NCI-H69 (cell line): ENCODE measurements around the gene MTHFSD.

ENCODE experiments used
- DNase-seq: peaks from one replicate; lab custom pipeline; 2025; lab: John Stamatoyannopoulos, UW

Gene MTHFSD

GRCh38 chr16:86530251-86531190 lies 24.5 kb downstream of the MTHFSD start:
- DNase-seq, result no peak

DNA sequence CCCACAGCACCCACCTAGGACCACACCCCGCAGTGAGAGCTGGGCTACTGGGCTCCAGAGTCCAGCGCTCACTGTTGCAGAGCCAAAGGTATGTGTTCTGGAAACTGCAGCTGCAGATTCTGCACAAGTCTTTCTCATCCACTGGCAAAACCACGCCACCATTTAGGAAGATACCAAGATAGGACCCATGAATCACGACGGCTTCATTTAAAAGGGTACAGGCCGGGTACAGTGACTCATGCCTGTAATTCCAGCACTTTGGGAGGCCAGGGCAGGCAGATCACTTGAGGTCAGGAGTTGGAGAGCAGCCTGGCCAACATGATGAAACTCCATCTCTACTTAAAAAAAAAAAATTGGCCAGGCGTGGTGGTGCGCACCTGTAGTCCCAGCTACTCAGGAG lies 25.9 kb downstream of the MTHFSD start:
- no peak for DNase-seq

DNA sequence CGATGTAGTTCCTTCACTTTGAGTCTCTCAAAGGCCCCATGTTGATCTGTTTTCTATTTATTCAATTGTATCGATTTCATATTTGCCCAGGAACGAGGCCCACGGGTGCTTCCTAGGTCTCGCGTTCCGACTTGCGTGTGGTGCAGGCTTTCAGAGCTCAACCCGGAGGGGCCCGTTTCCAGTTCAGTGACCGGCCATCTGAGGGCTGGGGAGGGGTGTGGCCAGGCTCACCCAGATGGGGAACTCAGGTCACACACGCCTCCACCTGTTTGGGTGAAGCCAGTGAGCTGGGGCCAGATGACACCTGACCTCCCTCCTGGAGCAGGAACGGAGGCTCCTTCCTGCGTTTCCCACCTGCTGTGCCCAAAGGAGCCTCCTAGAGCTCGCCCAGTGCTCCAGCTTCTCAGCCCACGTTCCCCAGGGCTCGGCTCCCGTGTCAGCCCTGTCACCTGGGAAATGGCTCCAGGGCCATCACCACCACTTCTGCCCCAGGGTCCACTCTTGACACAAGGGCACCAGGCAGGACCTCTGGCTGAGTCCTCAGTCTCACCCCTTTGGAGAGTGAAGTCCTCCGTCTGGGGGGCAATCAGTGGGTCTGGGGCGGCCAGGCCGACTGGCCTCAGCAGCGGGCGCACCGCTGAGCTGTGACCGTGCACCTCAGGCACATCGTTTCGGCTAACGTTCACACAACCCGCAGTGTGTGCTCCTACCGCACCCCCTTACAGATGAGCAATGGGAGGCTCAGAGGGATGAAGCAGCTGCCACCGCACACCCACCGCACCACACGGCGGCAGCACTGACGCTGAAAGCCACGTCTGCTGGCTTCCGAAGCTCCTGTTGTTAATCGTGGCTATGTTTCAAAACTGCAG lies 26.7 kb downstream of the MTHFSD start:
- no peak for DNase-seq

DNA sequence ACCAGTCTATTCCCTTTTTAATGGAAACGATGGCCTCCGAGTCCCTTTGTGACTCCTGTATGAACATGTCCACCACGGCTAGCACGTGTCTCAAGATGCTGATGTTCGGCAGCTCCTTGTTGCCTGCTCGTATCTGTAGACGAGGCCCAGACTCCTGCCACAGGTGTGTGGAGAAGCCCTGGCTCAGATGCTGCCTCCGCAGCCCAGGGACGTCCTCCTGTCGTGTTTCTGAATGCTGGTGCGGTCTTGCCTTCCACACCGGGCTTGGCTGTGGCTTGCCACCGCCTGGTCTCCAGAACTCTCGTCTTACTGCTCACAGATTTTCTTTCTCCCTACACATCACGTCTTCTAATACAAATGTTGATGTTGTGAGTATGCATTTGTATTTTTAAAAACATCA lies 27.7 kb downstream of the MTHFSD start:
- DNase-seq, result no peak

DNA sequence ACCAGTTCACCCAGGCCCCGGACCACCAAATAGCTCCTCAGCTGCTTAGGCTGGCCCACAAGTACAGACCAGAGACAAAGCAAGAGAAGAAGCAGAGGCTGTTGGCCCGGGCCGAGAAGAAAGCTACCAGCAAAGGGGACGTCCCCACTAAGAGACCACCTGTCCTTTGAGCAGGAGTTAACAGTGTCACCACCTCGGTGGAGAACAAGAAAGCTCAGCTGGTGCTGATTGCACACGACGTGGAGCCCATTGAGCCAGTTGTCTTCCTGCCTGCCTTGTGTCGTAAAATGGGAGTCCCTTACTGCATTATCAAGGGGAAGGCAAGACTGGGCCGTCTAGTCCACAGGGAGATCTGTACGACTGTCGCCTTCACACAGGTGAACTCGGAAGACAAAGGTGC lies 29.3 kb downstream of the MTHFSD start:
- no peak for DNase-seq

DNA sequence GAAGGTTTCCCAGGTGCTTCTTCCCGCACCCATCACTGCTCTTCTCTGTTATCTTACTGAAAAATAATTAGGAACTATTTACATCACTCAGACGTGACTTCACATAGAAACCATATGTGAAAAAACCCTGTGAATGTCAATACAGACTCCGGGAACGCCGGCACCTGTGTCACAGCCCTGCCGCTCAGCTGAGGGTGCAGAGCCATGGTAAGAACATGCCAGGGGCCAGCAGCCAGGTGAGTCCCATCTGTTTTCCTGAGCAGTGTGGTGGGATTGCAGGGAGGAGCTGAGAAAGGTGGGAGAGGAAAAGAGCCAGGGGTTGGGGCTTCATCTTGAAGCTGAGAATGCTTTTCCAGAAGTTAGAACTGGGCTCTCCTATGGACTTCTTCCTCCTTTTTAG lies 31.0 kb downstream of the MTHFSD start:
- no peak for DNase-seq

DNA sequence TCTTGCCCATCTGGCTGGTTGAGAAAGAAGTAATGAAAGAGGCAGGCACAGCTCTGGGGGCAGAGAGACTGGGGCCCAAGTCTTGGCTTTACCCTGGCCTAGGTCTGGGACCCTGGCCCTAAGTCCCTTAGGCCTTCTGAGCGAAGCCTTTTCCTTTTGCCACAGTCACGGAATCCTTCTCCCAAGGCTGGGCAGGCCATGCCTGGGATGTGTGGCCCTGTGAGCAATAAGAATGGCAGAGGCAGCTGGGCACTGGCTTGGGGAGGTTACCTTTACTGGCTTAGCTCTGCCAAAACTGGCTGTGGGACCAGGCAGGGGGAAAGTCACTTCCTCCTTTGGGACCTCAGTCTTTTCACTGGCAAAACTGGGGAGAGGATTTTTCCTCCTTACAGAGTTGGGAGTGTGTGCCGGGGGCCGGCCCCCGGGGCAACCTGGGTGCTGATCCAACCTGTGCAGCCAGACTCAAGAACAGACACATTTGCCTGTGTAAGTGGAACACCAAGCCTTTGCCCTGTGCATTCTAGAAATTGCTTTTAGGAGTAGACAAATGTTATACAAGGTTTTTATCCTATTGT lies 31.8 kb downstream of the MTHFSD start:
- DNase-seq, result no peak

- no peak for DNase-seq
Observed at GRCh38 chr16:86522634-86523033, 32.4 kb downstream of the MTHFSD start.

DNA sequence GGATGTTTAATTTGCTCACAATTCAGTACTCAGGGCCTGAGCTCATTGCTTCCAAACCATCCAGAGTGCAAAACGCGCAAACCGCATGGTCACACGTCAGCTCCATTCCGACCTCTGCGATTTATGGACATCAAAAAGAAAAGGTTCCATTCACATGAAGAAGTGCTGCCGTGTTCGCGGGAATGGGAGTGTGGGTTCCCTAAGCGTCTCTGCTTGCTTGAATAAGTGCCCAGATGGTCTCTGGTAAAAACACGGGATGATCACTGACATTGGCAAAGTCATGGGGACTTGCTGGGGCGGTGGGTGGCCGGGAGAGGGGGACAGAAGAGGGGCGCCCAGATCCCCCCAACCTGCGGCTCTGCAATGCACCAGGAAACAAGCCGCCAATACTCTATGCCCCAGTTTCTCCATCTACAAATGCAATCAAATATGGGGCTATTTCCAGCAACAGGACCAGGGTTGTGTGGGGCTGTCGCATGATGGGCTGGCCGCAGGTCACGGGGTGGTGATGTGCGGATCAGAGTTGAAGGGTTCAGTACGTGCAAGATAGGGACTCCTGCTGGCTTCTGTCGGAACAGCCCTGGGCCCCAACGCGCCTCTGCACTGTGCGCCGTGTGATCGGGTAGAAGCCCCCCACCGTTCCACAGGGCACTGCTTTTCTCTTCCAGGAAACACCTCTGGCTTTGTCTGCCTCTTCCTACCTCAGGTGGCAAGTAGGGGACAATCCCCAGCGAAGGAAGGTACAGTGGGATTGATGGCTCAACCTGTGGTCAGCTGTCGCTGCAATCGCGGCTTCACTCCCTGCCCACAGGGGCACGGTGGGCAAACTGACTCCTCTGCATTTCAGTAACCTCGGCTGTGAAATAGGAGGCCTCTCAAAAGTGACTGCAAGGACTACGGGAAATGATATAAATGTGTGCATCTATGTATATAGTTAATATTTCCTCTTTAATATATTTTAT lies 33.5 kb downstream of the MTHFSD start:
- no peak for DNase-seq

DNA sequence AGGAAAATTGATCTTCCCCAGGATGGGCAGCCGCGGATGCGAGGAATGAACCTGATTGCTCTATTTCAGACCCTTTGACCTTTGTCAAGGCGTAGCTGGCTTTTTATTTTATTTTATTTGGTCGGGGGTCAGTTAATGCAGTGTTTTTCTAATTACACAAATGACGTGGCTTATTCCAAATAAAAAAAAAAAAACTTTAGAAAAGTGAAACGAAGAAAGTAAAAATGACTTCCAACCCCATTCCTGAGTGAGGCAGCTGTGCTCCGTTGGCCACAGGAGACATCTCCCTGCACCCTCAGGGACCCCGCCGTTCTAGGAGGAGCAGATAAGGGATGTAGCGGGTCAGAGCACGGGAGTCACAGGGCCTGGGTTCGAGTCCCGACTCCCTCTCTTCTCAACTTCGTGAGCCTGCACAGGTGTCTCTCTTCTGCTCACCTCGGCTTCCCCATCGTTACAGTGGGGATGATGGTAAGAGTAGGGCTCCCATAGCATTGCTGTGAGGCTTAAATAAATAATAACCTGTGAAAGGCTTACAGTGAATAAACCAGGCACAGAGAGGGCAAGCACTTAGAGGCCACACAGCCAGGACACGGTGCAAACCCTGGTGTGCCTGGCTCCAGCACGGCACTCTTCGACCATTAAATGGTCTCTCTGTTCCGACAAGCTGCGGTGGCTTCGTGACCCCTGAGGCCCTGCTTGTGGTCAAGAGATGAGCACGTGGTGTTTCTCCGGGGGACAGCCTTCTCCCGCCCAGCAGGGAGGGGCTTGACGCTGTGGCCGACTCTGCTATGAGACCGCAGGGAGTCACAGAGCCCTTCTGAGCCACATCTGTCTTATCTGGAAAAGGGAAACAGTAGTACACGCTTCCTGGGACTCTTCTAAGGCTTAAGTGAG lies 34.5 kb downstream of the MTHFSD start:
- DNase-seq, result no peak

- DNase-seq, result peak; percentile 49
Observed at GRCh38 chr16:86519649-86520316, 35.3 kb downstream of the MTHFSD start.

GRCh38 chr16:86519007-86519648 lies 35.9 kb downstream of the MTHFSD start:
- no peak for DNase-seq

DNA sequence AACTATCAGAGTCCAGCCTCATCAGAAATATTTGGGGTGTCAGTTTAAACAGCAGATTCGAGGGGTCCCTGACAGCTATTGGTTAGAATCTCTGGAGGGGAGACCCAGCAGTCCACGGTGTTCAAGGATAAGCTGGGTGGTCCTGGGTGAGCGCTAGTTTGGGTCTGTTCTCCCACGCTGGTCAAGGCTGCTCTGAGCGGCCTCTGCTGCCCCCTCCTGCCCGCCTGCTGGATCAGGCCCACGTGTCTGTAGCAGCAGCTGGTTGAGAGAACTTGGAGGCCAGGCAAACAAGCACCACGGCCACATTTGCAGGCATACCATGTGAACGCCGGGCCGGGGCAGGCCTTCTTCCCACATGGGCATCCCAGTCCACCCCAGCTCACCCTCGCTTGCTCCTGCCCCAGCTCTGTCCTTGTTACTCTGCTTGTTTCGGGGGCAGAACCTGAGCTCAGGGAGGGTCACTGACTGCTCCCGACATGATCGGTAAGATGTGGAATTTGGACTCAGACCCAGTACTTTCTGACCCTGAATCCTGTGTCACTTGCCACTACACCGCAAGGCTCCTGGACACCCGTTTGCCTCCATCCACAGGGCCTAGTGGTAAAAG lies 37.3 kb downstream of the MTHFSD start:
- DNase-seq, result peak; percentile 19

DNA sequence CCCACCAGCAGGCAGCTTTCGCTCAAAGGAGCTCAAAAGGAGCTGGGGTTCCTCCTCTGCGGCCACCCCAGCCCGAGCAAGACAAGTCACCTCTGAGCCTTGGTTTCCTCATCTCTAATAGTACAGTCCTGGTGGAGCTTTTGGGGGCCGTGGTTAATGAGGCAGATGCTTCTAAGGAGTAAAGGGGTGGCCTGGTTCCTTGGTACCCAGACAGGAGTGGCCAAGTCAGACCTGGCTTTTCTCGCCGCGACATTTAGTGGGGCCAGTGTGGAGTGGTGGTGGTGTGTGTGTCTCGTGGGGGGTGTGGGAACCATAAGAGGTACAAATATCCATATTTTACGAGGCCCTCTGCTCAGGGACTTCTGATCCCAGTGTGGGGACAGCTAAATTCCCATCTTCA lies 38.0 kb downstream of the MTHFSD start:
- no peak for DNase-seq

DNA sequence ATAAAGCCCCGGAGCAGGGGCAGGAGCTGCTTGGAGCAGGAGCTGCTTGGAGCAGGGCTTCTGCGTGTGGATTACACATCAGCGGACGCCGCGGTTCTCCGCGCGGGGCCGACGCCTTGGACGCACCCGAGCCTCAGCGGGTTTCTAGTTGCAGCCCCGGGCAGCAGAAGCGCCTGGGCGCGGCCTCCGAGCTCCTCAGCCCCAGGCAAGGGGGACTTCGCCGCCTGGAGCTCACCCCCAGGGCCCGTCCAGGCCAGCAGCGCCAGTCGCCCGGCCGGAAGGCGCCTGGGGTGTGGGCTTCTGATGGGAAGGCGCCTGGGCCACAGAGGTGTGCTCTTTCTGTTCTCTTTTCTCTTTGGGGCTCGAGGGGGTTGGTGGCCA lies 38.4 kb downstream of the MTHFSD start:
- DNase-seq, result no peak

DNA sequence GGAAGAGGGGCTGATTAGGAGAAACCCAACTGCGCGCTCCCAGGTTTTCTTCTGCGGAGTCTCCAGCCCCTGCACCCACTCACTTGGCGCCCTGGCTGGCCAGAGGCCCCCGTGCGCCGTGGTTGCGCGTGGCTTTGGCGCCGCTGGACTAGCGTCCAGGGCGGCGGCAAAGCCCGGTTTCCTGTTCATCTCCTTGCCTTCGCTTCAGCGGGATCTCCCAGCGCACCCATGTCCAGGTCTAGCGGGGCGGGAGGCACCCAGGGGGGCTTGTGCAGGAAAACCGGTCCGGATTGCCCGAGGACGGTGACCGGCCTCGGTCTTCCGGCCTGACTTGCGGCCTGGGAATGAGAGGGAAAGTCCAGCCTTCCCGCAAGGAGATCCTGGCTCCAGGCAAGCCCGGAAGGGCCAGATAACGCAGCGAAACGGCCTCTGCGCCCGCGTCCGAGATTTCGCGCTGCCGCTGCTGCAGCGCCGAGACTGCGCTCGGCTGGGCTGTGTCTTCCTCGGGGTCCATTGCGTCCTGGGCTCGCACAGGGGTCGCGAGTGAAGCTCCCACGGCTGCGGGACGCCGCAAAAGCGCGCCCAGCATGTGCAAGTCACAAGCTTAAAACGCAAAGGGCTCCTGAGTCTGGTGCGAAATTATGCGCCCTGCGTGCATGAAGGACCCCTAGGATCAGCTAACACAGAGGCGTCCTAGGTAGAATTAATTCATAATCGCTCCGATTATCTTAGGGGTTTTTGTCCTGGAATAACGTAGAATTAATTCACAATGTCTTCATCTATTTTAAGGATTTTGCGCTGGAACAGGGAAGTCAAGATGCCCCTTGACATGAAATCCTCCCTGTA lies 39.0 kb downstream of the MTHFSD start:
- no peak for DNase-seq

DNA sequence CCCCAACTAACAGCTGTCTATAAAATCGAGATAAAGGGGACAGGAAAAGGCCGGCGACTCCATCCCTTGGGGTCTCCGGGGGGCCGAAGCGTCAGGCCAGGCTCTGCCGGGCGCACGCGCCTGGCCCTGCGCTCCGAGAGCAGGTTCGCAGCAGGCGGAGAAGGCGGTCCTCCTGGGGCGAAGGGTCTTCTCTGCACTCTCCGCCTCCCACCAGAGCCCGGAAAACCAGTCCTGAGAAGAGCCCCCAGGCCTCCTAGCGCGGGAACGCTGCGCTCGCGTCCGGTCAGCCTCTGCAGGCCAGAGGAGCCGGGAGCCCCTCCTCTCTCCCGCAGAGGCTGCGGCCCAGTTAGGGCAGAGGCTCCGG lies 39.6 kb downstream of the MTHFSD start:
- DNase-seq, result no peak
